HEK293 (cell line): ENCODE results near the gene DCTN3.
A peak's percentile ranks its signal among the peaks of the same experiment; 100 is the strongest.

Experiments
- BCL11B ChIP-seq: fragments of 450-650 bp; formaldehyde crosslinking; IDR thresholded peaks from 2 replicates; pipeline ENCODE4 v1.5.1; 2016; ENCODE audit warnings: low read depth, missing biosample characterization, missing genetic modification characterization
- GLI4 ChIP-seq: fragments of 450-650 bp; formaldehyde crosslinking; IDR thresholded peaks from 2 replicates; pipeline ENCODE4 v1.5.1; 2016; ENCODE audit warnings: missing biosample characterization, missing genetic modification characterization
- KLF10 ChIP-seq: fragments of 450-650 bp; IDR thresholded peaks from 2 replicates; pipeline ENCODE4 v1.5.1; 2018; ENCODE audit warnings: missing biosample characterization, mild to moderate bottlenecking, missing genetic modification characterization
- KLF16 ChIP-seq: fragments of 450-650 bp; formaldehyde crosslinking; IDR thresholded peaks from 2 replicates; pipeline ENCODE4 v1.5.1; 2017; ENCODE audit warnings: missing biosample characterization, missing genetic modification characterization
- SP2 ChIP-seq: fragments of 450-650 bp; formaldehyde crosslinking; IDR thresholded peaks from 2 replicates; pipeline ENCODE4 v1.5.1; 2016; ENCODE audit warnings: missing biosample characterization, missing genetic modification characterization
- ZBTB7A ChIP-seq: fragments of 450-650 bp; formaldehyde crosslinking; IDR thresholded peaks from 2 replicates; pipeline ENCODE4 v1.5.1; 2016; ENCODE audit warnings: low read depth, missing biosample characterization, missing genetic modification characterization
- ZFP3 ChIP-seq: fragments of 450-650 bp; formaldehyde crosslinking; IDR thresholded peaks from 2 replicates; pipeline ENCODE4 v1.5.1; 2016; ENCODE audit warnings: low read depth, missing biosample characterization, missing genetic modification characterization
- ZFP41 ChIP-seq: fragments of 450-650 bp; formaldehyde crosslinking; IDR thresholded peaks from 2 replicates; pipeline ENCODE4 v1.5.1; 2016; ENCODE audit warnings: missing biosample characterization, missing genetic modification characterization, borderline replicate concordance
- ZFP69B ChIP-seq: fragments of 450-650 bp; formaldehyde crosslinking; IDR thresholded peaks from 2 replicates; pipeline ENCODE4 v1.5.1; 2016; ENCODE audit warnings: missing biosample characterization, missing genetic modification characterization
- ZNF10 ChIP-seq: fragments of 450-650 bp; formaldehyde crosslinking; IDR thresholded peaks from 2 replicates; pipeline ENCODE4 v1.5.1; 2017; ENCODE audit warnings: missing biosample characterization, missing genetic modification characterization
- ZNF112 ChIP-seq: fragments of 450-650 bp; formaldehyde crosslinking; IDR thresholded peaks from 2 replicates; pipeline ENCODE4 v1.5.0; 2017; ENCODE audit warnings: missing biosample characterization, missing genetic modification characterization
- ZNF138 ChIP-seq: fragments of 450-650 bp; formaldehyde crosslinking; IDR thresholded peaks from 2 replicates; pipeline ENCODE4 v1.5.1; 2016; ENCODE audit warnings: missing biosample characterization, missing genetic modification characterization, borderline replicate concordance
- ZNF140 ChIP-seq: fragments of 450-650 bp; formaldehyde crosslinking; IDR thresholded peaks from 2 replicates; pipeline ENCODE4 v1.5.1; 2016; ENCODE audit warnings: missing biosample characterization, missing genetic modification characterization
- ZNF214 ChIP-seq: fragments of 450-650 bp; formaldehyde crosslinking; IDR thresholded peaks from 2 replicates; pipeline ENCODE4 v1.5.1; 2017; ENCODE audit warnings: missing biosample characterization, mild to moderate bottlenecking, missing genetic modification characterization, borderline replicate concordance
- ZNF239 ChIP-seq: fragments of 450-650 bp; formaldehyde crosslinking; IDR thresholded peaks from 2 replicates; pipeline ENCODE4 v1.5.1; 2016; ENCODE audit warnings: missing biosample characterization, missing genetic modification characterization
- ZNF341 ChIP-seq: fragments of 450-650 bp; formaldehyde crosslinking; IDR thresholded peaks from 2 replicates; pipeline ENCODE4; 2016; ENCODE audit warnings: low read depth, missing biosample characterization, missing genetic modification characterization
- ZNF394 ChIP-seq: fragments of 450-650 bp; formaldehyde crosslinking; IDR thresholded peaks from 2 replicates; pipeline ENCODE4 v1.5.1; 2016; ENCODE audit warnings: missing biosample characterization, missing genetic modification characterization, mild to moderate bottlenecking, moderate library complexity, borderline replicate concordance
- ZNF626 ChIP-seq: fragments of 450-650 bp; sonication (Bioruptor Pico); formaldehyde crosslinking; IDR thresholded peaks from 2 replicates; pipeline ENCODE4 v1.5.1; 2018; ENCODE audit warnings: missing biosample characterization, missing genetic modification characterization, inconsistent platforms
- ZNF660 ChIP-seq: fragments of 450-650 bp; IDR thresholded peaks from 2 replicates; pipeline ENCODE4 v1.5.1; 2018; ENCODE audit warnings: missing biosample characterization, mild to moderate bottlenecking, missing genetic modification characterization
- ZNF747 ChIP-seq: fragments of 450-650 bp; formaldehyde crosslinking; IDR thresholded peaks from 2 replicates; pipeline ENCODE4 v1.5.1; 2016; ENCODE audit warnings: missing biosample characterization, missing genetic modification characterization
- ZNF791 ChIP-seq: fragments of 450-650 bp; formaldehyde crosslinking; IDR thresholded peaks from 2 replicates; pipeline ENCODE4 v1.5.1; 2016; ENCODE audit warnings: missing biosample characterization, missing genetic modification characterization
- ZSCAN30 ChIP-seq: fragments of 450-650 bp; IDR thresholded peaks from 2 replicates; pipeline ENCODE4 v1.5.1; 2018; ENCODE audit warnings: missing biosample characterization, mild to moderate bottlenecking, missing genetic modification characterization, moderate library complexity
- TF ChIP-seq, protein P1 (sequence below): fragments of 450-650 bp; formaldehyde crosslinking; IDR thresholded peaks from 2 replicates; pipeline ENCODE4 v1.5.1; 2016; ENCODE audit warnings: missing biosample characterization, missing genetic modification characterization, borderline replicate concordance
- TF ChIP-seq, protein P2 (sequence below): fragments of 450-650 bp; formaldehyde crosslinking; IDR thresholded peaks from 2 replicates; pipeline ENCODE4 v1.5.0; 2017; ENCODE audit warnings: missing biosample characterization, missing genetic modification characterization, borderline replicate concordance
- TF ChIP-seq, protein P3 (sequence below): fragments of 450-650 bp; formaldehyde crosslinking; IDR thresholded peaks from 2 replicates; pipeline ENCODE4 v1.5.1; 2016; ENCODE audit warnings: missing biosample characterization, missing genetic modification characterization
- TF ChIP-seq, protein P4 (sequence below): fragments of 450-650 bp; formaldehyde crosslinking; IDR thresholded peaks from 2 replicates; pipeline ENCODE4 v1.5.1; 2016; ENCODE audit warnings: missing biosample characterization, missing genetic modification characterization
- TF ChIP-seq, protein P5 (sequence below): fragments of 450-650 bp; formaldehyde crosslinking; IDR thresholded peaks from 2 replicates; pipeline ENCODE4 v1.5.1; 2016; ENCODE audit warnings: missing biosample characterization, missing genetic modification characterization
- TF ChIP-seq, protein P6 (sequence below): fragments of 450-650 bp; formaldehyde crosslinking; IDR thresholded peaks from 2 replicates; pipeline ENCODE4 v1.5.1; 2017; ENCODE audit warnings: missing biosample characterization, missing genetic modification characterization

The DCTN3 gene

DNA sequence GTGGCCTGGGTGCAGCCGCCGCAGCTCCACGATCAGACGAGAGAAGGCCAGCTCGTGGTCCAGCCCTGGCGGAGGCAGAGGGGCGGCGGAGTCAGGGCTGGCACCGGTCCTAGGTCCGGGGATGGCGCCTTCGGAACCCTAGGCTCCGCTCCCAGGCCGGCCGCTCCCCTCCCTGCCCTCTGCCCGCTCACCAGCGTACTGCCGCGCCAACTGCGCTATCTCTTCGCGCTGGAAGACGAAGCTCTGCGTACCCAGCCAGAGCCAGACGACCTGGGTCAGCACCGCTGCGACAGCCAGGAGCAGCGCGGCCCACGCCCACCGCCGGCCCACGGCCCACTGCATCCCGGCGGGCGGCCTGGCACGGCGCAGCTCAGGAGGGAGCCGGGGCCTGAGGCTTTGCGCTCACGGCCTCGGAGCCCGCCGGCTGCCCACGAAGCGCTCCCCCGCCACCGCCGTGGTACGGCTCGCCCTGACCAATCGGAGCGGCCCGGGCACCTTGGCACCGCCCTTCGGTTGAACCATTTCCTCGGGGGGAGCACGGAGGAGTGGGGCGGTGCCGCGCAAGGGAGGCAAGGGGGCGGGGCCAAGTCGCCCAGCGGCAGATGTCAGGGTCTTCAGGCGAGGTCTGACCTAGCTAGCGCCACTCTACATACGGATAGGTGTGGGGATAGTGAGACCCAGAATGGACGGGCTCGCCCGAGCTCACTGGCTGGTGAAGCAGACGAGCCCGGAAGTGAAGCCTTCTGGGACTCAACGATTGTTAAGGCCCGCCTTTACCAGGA lies 17.3 kb upstream of the DCTN3 start, which contains the start of gene SIGMAR1 (continued):
- TF ChIP-seq, protein P1, sequence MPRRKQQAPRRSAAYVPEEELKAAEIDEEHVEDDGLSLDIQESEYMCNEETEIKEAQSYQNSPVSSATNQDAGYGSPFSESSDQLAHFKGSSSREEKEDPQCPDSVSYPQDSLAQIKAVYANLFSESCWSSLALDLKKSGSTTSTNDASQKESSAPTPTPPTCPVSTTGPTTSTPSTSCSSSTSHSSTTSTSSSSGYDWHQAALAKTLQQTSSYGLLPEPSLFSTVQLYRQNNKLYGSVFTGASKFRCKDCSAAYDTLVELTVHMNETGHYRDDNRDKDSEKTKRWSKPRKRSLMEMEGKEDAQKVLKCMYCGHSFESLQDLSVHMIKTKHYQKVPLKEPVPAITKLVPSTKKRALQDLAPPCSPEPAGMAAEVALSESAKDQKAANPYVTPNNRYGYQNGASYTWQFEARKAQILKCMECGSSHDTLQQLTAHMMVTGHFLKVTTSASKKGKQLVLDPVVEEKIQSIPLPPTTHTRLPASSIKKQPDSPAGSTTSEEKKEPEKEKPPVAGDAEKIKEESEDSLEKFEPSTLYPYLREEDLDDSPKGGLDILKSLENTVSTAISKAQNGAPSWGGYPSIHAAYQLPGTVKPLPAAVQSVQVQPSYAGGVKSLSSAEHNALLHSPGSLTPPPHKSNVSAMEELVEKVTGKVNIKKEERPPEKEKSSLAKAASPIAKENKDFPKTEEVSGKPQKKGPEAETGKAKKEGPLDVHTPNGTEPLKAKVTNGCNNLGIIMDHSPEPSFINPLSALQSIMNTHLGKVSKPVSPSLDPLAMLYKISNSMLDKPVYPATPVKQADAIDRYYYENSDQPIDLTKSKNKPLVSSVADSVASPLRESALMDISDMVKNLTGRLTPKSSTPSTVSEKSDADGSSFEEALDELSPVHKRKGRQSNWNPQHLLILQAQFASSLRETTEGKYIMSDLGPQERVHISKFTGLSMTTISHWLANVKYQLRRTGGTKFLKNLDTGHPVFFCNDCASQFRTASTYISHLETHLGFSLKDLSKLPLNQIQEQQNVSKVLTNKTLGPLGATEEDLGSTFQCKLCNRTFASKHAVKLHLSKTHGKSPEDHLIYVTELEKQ (tag by site-specific recombination), result no peak
- no peak for TF ChIP-seq ZNF112 (tag by site-specific recombination)
- TF ChIP-seq, protein P2, sequence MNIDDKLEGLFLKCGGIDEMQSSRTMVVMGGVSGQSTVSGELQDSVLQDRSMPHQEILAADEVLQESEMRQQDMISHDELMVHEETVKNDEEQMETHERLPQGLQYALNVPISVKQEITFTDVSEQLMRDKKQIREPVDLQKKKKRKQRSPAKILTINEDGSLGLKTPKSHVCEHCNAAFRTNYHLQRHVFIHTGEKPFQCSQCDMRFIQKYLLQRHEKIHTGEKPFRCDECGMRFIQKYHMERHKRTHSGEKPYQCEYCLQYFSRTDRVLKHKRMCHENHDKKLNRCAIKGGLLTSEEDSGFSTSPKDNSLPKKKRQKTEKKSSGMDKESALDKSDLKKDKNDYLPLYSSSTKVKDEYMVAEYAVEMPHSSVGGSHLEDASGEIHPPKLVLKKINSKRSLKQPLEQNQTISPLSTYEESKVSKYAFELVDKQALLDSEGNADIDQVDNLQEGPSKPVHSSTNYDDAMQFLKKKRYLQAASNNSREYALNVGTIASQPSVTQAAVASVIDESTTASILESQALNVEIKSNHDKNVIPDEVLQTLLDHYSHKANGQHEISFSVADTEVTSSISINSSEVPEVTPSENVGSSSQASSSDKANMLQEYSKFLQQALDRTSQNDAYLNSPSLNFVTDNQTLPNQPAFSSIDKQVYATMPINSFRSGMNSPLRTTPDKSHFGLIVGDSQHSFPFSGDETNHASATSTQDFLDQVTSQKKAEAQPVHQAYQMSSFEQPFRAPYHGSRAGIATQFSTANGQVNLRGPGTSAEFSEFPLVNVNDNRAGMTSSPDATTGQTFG (tag by site-specific recombination), result no peak
- no peak for TF ChIP-seq ZFP41 (tag by site-specific recombination)
- TF ChIP-seq, protein P3, sequence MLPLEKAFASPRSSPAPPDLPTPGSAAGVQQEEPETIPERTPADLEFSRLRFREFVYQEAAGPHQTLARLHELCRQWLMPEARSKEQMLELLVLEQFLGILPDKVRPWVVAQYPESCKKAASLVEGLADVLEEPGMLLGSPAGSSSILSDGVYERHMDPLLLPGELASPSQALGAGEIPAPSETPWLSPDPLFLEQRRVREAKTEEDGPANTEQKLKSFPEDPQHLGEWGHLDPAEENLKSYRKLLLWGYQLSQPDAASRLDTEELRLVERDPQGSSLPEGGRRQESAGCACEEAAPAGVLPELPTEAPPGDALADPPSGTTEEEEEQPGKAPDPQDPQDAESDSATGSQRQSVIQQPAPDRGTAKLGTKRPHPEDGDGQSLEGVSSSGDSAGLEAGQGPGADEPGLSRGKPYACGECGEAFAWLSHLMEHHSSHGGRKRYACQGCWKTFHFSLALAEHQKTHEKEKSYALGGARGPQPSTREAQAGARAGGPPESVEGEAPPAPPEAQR (tag by site-specific recombination), result no peak
- TF ChIP-seq ZNF138 (tag by site-specific recombination), result no peak
- TF ChIP-seq ZNF791, result no peak
- no peak for TF ChIP-seq ZNF239 (tag by site-specific recombination)
- TF ChIP-seq, protein P4, sequence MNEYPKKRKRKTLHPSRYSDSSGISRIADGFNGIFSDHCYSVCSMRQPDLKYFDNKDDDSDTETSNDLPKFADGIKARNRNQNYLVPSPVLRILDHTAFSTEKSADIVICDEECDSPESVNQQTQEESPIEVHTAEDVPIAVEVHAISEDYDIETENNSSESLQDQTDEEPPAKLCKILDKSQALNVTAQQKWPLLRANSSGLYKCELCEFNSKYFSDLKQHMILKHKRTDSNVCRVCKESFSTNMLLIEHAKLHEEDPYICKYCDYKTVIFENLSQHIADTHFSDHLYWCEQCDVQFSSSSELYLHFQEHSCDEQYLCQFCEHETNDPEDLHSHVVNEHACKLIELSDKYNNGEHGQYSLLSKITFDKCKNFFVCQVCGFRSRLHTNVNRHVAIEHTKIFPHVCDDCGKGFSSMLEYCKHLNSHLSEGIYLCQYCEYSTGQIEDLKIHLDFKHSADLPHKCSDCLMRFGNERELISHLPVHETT, result no peak
- TF ChIP-seq GLI4 (tag by site-specific recombination), result no peak
- TF ChIP-seq, protein P5, sequence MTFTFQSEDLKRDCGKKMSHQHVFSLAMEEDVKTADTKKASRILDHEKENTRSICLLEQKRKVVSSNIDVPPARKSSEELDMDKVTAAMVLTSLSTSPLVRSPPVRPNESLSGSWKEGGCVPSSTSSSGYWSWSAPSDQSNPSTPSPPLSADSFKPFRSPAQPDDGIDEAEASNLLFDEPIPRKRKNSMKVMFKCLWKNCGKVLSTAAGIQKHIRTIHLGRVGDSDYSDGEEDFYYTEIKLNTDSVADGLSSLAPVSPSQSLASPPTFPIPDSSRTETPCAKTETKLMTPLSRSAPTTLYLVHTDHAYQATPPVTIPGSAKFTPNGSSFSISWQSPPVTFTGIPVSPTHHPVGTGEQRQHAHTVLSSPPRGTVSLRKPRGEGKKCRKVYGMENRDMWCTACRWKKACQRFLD (tag by site-specific recombination), result no peak
- TF ChIP-seq ZNF394 (tag by site-specific recombination), result no peak
- TF ChIP-seq ZNF626, result no peak
- peak; percentile 85 for TF ChIP-seq ZSCAN30 (tag by site-specific recombination)
- TF ChIP-seq ZFP69B (tag by site-specific recombination), result no peak
- no peak for TF ChIP-seq ZNF341 (tag by site-specific recombination)
- TF ChIP-seq SP2 (tag by site-specific recombination), result peak; percentile 89
- peak; percentile 74 for TF ChIP-seq ZNF660 (tag by site-specific recombination)
- TF ChIP-seq ZNF10 (tag by site-specific recombination), result no peak
- TF ChIP-seq, protein P6, sequence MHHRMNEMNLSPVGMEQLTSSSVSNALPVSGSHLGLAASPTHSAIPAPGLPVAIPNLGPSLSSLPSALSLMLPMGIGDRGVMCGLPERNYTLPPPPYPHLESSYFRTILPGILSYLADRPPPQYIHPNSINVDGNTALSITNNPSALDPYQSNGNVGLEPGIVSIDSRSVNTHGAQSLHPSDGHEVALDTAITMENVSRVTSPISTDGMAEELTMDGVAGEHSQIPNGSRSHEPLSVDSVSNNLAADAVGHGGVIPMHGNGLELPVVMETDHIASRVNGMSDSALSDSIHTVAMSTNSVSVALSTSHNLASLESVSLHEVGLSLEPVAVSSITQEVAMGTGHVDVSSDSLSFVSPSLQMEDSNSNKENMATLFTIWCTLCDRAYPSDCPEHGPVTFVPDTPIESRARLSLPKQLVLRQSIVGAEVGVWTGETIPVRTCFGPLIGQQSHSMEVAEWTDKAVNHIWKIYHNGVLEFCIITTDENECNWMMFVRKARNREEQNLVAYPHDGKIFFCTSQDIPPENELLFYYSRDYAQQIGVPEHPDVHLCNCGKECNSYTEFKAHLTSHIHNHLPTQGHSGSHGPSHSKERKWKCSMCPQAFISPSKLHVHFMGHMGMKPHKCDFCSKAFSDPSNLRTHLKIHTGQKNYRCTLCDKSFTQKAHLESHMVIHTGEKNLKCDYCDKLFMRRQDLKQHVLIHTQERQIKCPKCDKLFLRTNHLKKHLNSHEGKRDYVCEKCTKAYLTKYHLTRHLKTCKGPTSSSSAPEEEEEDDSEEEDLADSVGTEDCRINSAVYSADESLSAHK (tag by site-specific recombination), result no peak
- peak; percentile 76 for TF ChIP-seq KLF10 (tag by site-specific recombination)
- no peak for TF ChIP-seq ZNF747 (tag by site-specific recombination)
- no peak for TF ChIP-seq ZNF214 (tag by site-specific recombination)
- TF ChIP-seq ZNF140 (tag by site-specific recombination), result no peak
- no peak; the same call in 1 of the 2 replicates for TF ChIP-seq KLF16 (tag by site-specific recombination)
- 0 out of 2 replicates have a peak, but pooled peaks have one; percentile 61 for TF ChIP-seq ZBTB7A (tag by site-specific recombination)
- TF ChIP-seq ZFP3, result no peak
- no peak for TF ChIP-seq BCL11B
